Femur (tissue), 1 donor: ENCODE results near the gene KRT10.
"Not testable (repeated sequence)": the region's sequence is repeated elsewhere in the genome, so short reads cannot be mapped to it uniquely, and the experiment has no call there.

Experiments
- DNase-seq: peaks from one replicate; pipeline ENCODE4 v3.0.0-alpha.2; 2017

KRT10 gene

DNA sequence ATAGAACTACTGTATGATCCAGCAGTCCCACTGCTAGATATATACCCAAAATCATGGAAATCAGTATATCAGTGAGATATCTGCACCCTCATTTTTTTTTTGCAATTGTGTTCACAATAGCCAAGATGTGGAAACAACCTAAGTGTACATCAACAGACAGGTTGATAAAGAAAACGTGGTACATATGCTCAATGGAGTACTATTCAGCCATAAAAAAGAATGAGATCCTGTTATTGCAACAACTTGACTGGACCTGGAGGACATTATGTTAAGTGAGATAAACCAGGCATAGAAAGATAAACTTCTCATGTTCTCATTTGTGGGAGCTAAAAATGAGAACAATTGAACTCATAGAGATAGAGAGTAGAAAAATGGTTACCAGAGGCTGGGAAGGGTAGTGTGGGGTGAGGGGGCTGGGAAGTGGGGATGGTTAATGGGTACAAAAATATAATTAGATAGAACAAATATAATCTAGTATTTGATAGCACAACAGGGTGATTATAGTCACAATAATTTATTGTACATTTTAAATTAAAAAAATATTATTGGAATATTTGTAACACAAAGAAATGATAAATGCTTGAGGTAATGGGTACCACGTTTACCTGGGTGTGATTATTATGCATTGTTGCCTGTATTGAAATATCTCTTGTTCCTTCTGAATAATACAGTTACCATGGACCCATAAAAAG lies 7.8 kb upstream of the KRT10 start:
- DNase-seq, result no peak

DNA sequence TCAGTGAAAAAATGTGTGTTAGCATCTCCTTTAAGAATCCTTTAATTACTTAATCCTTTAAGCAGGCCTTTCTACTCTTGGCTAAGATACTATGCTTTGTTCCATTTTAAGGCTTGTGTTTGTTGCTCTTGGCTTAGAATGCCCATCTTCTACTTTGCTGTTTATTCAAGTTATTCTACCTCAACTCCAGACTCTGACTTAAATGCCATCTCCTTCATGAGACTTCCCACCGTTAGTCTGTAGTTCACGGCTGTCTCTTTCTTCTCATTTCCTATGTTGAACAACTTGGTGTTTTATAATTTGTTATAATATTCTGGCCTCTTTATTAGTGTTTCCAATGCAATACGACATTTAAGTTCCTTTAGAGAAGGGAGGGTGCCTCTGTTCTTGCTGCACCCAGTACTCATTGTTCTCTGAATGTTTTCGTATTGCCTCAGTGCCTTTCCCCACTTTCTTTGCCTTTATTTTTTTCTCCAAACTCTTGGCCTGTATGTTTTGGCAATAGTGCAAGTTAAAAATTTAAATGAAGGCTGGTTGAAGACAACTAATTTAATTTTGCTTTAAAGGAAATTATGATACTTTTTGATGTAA lies 6.1 kb upstream of the KRT10 start:
- no peak for DNase-seq

DNA sequence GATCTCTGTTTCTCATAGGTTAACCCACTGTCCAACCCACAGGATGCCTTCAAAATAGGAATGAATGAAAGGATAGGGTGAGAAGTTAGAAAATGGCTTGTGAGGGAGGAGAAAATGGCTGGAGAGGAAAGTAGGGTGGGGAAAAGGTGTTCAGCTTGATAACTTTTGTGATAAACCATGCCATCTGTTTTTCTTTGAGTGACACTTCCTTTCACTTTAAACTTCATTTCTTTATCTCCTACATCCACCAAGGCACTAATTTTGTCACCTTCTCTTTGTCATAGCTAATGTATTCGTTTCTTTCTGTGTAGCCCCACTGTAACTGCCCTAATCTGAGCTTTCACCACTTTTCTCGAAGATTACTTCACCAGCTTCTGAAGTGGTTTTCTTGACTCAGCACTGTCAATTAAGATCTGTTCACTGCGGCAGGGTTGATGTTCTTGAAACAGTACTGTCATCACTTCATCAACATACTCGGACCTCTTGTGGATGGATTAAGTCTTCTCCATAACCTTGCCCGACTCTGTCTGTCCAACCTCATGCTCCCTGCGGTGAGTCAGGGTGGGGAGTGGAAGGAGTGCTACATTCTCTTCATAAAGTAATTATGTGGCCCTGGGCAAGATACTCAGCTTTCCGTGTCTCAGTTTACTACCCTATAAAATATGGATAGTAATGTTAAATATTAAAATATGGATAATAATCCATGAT lies 5.5 kb upstream of the KRT10 start:
- no peak for DNase-seq

DNA sequence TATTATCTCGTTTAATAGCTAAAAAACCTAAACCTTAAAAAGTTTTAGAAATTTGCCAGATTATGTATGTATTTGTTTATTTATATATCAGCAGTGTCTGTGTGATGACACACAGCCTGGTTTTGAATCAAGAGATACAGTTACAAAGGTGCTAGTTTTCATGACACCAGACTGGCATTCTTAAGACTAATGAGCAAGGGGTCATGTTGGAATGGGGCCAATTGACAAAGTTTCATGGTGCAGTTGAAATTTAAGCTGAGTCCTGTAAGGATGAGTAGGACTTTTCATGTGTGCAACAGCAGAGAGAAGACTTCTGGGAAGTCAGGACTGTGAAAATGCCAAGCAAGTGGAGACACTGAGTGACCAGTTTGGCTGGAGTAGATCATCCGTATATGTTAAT lies 3.2 kb upstream of the KRT10 start:
- DNase-seq, result no peak

DNA sequence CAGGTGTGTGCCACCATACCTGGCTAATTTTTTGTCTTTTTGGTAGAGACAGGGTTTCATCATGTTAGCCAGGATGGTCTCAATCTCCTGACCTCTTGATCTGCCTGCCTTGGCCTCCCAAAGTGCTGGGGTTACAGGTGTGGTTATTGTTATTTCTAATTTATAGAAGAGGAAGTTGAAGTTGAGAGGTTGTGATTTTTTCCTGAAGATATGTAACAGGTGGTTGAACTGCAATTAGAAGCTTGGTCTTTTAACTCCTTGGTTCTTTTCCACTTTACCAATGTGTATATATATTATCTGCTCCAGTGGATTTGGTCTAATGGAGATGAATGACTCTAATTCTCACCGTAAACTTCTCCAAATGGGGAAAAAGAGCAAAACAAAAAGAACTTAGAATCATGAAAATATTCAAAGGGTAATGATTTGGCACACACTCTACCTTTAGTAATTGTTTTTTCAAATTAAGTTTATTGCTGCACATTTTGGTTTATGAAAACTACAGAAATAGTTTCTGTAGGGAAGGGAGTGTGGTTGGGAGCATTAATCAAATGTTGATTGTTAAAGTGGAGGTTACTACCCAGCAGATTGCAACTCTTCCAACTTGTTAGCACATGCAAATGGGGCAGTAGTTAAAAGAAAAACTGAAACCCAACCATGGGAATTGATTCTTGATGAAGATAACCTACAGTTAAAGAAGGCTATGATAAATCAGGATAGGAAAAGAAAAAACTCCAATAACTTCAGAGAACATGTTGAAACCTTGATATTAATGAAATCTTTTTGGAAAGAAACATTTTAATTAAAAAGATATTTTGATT lies 1.8 kb upstream of the KRT10 start:
- no peak for DNase-seq

DNA sequence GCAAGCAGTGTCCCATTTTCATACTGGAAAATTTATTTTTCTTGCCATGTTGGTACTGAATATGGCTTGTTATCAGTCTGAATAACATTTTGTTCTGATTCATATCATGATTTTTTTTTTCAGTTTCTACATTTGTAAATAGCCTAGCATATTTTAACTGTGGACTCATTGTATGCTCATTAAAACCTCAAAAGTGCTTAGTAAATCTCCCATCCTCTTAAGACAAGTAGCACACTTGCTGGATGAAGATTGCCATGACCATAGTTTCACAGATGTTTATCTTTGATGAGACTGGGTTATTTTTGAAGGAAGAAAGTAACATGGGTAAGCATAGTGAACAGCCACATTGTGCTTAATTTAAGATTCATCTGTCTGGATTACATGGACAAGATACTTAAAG lies 878 bp downstream of the KRT10 start:
- DNase-seq, result no peak

DNA sequence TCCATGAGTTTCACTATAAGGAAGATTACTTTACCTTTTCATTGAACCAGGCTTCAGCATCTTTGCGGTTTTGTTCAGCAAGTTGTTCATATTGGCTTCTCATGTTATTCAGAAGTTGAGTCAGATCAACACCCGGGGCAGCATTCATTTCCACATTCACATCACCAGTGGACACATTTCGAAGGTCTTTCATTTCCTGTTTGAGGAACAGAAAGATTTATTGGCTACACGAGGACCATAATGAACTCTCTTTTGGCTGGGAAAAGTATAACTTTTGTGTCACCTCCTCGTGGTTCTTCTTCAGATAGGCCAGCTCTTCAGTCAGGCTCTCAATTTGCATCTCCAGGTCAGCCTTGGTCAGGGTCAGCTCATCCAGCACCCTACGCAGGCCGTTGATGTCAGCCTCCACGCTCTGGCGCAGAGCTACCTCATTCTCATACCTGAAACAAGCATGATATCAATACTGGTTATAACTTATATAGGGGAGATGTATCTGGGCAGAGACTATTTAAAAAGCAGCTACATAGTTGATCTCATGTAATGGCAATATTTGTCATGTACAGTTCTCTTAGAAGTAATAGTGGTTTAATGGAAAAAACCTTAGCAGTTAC lies 2.1 kb downstream of the KRT10 start:
- DNase-seq, result no peak

DNA sequence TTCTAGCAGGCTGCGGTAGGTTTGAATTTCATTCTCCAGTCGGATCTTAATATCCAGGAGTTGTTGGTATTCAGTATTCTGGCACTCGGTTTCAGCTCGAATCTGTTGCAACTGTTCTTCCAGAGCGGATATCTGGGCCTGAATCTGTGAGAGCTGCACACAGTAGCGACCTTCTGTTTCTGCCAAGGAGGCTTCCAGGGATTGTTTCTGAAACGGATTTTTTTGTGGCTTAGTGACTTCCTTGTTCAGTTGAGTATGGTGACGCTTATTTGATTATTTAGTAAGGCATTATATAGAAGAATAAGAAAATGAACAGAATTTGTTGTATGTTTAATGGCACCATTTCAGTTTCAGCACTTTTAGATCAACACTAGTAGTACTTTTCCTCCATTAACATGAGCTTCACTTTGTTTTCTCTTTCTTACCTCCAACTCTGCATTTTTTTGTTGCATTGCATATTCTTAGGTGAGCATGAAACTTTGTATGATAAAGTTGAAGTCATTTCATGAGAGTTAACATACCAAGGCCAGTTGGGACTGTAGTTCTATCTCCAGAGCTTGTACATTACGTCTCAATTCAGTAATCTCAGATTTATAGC lies 2.8 kb downstream of the KRT10 start:
- peak; percentile 24 for DNase-seq

DNA sequence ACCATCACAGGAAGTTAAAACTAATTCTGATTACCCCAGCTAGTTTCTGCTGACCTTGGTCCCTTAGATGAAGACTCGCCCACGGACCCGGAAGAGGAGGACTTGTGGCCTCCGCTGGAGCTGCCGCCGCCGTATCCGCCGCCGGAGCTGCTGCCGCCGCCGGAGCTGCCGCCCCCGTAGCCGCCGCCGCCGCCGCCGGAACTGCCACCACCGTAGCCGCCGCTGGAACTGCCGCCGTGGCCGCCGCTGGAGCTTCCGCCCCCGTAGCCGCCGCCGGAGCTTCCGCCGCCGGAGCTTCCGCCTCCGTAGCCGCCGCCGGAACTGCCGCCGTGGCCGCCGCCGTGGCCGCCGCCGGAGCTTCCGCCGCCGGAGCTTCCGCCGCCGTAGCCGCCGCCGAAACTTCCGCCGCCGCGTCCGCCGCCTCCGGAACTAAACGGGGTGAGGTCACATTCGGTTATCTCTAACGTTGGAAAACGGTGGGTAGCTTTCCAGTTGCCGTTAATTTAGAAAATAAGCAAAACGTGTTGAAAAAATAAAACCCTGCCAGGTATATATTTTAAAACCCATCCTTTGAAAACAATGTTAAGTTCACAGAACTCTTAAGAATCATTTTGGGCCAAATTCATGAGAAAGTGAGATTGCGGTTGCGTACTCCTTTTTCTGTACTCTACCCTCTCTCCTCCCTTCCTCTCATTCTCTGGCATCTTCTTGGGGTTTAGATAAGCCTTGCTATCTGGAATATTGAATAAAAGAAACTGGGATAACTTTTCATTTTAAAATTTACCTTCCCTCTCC lies 3.5 kb downstream of the KRT10 start:
- peak; percentile 93 for DNase-seq

DNA sequence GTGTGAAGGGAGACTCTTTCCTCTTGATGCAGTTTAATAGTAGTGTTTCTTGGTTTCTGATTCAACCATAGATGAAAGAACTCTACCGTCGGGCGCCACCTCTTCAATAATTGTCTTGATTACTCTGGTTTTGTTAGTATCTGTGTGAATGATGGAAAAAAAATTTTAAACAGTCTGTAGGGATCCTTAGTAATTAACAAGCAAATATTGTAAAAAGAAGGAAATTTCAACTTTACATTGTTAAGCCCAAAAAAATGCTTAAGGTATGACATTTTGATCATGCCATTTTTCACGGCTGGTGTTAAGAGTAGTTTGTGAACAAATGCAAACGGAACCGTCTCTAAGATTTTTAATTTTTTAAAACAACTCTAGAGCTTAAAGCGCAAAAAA lies 4.1 kb downstream of the KRT10 start:
- DNase-seq, result no peak

DNA sequence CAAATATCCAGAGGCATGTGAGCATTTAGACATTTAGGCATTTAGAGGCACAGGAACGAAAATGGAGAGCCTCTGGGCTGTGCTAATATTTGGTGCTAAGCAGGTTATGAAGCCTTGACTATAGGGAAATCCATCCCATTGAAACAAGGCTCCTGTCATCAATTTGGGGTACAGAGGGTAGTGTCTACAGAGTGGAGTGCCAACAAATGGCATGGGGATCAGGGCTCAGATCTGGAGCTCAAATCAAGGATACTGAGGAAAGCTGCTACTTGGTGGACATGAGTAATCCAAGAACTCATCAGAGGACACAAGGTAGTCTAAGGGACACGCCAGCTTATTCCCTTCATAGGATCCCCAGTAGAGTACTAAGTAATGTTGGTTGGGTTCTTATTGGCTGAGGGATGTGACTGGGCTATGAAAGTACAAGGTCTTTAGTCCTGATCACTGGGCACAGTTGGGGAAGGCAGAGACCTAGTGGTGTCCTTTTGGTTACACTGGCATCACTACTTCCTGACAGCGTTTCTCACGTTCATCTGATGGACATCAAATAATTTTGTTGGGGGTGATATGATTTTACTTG lies 5.2 kb downstream of the KRT10 start:
- no peak for DNase-seq

DNA sequence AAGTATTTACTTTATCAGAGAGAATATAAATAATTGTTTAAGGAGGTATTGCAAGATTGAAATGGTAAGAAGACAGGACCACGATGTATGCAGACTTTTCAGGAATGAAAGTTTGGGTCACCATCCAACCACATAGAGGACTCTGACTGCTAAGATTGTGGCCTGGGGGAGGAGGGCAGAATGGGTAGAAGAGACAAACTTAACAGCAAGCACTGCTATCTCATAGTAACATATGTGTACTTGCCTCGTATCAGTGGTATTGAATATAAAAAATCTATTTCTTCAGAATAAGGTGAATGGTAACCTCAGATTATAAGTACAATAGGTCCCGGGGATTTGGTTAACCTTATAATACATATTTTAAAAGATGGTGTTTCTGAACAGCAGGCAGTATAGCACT lies 5.8 kb downstream of the KRT10 start:
- DNase-seq, result no peak

DNA sequence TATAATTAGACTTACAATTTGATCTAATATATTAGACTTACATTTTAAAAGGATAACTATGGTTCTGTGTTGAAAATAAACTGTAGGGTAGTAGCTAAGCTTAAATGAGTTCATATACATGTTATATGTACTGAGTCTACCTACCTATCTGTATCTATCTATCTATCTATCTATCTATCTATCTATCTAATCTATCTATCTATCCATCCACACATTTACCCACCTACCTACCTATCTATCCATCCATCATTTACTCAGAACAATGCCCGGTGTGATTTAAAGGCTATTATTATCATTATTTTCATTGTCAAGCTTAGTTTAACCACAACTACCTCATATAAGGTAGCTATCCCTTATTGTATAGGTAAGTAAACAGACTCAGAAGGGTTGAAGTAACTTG lies 7.0 kb downstream of the KRT10 start:
- DNase-seq, result no peak

DNA sequence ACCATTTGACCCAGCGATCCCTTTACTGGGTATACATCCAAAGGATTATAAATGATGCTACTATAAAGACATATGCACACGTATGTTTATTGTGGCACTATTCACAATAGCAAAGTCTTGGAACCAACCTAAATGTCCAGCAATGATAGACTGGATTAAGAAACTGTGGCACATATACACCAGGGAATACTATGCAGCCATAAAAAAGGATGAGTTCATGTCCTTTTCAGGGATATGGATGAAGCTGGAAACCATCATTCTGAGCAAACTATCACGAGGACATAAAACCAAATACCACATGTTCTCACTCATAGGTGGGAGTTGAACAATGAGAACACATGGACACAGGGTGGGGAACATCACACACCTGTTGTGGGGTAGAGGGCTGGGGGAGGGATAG lies 7.8 kb downstream of the KRT10 start:
- DNase-seq, result not testable (repeated sequence)

DNA sequence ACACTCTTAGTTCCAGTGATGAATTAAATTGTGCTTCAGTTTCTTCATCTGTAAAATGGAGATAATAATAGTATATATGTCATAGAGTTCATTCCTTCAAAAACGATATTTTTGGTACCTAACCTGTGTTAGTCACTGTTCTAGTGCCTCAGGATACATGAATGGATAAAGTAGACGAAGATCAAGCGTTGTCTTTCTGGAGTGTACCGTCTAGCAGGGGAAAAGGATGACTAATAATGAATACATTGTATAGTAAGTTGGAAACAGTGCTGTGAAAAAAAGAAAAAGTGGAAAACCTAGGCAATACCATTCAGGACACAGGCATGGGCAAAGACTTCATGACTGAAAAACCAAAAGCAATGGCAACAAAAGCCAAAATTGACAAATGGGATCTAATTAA lies 8.6 kb downstream of the KRT10 start:
- no peak for DNase-seq

DNA sequence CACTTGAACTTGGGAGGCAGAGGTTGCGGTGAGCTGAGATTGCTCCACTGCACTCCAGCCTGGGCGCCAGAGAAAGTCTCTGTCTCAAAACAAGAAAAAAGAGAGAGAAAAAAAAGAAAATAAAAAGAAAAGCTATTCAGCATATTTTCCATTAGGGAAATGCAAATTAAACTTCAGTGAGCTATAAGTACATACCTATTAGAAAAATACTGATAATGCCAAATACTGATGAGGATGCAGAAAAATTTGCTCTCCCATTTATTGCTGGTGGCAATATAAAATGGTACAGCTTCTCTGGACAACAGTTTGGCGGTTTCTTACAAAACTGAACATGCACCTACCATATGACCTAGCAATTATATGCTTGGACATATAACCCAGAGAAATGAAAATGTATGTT lies 9.8 kb downstream of the KRT10 start:
- DNase-seq, result no peak

DNA sequence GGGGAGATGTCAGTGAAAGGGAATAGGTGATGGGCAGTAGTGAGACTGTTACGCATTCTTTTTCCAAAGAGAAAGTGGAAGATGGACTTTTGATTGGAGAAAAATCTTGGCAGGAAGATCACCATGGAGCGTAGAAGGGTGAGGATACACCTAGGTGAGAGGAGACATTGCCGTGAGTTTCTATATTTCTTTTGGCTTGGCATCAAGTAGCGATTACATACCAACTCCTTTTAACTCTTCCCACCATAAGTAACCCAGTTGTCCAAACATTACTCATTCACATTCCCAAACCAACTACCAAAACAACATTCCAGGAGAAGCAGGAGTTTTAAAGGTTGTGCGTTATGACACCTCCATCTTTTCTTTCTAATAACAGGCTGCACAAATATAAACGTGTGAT lies 11.9 kb downstream of the KRT10 start:
- no peak for DNase-seq

DNA sequence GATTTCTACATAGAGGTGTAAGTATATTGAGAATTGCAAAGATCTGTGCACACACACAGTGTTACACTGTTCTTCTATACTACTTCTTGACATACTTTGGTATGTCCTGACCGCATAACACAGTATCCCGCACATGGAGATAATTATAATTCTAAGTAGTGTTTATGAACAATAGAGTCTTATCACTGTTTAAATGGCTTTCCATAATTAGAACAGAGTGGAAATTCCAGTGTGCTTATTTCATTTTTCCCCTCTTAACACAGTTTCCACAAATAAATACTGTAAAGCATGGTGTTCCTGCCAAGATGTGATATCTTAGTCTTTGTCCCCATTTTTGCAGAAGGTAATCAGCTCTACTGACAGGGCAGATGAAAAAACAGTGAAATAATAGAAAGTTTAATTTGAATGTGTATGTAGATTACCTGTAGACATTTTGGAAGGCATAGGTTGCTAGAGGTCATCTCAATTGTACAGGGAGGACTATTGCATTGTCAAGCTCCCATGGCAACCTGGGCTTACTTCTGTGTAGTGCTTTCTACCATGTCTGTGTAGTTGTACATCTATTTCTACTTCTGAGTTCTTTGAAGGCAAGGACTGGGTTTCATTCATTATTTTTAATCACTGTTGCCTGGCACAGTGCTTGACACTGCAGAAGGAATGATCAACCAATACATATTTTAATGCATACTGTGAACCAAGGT lies 12.5 kb downstream of the KRT10 start:
- DNase-seq, result no peak

DNA sequence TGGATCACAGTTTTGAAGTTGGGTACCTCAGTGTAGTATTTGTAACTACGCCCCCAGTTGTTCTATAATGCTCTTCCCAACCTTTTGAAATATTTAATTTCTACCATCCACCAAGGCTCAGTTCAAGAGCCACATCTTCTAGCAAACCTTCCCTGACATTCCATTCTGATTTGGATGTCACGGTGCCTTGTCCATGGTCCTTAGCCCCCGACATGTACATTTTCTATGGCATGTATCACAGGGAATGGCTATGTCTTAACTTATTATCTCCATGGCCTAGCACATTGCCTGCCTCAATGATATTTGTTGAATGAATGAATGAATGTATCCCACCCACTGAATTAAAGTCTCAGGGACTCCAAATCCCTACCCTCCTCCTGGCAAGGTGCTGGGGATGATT lies 16.3 kb downstream of the KRT10 start:
- DNase-seq, result no peak

DNA sequence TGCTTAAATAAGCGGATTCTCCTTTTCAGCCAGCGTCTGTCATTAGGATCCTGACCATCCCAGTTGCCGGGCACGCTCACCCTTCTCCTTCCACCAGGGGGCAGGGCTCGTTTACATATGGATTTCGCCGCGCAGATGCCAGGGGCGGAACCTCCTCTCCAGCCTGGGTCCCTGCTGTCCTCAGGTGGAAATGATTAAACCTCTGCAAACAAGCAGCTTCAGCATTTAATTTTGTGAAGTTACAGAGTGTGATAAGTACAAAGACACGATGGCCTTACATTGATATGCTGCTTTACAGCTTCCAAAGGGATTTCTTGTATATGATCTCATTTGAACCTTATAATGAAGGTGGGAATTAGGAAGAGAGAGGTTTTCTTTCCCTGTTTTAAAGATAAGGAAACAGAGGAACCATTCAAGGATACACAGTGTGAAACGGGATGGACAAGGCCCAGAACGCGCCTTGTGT lies 18.8 kb downstream of the KRT10 start:
- DNase-seq, result peak; percentile 76

DNA sequence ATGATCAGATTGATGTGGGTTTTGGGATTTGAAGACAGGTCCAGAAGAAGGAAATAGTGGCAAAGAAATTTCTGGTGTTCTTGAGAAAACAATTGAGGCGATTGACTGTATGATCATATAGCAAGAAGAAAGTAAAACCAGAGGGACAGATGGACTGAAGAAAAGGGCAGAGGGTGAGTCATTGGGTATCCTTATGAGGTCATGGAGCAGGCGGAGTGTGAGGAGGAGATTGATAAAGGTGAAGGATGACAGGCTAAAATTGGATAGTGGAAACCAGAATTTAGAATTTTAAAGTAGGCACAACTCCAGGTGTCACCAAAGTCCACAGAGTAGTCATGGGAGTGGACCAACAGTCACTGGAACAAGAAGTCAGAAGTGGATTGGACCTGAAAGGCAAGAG lies 21.3 kb downstream of the KRT10 start:
- DNase-seq, result no peak
